Measurements from ENCODE around the gene PCNX3. TPM values are rescaled to one million over a fixed set of nuclear protein-coding genes. Genes with fewer than 3 reads are reported as not detected.
A peak's percentile ranks its signal among the peaks of the same experiment; 100 is the strongest.

PCNX3 gene
- total RNA-seq, 1 donor from 2014 or later, result 32.4 TPM

DNA sequence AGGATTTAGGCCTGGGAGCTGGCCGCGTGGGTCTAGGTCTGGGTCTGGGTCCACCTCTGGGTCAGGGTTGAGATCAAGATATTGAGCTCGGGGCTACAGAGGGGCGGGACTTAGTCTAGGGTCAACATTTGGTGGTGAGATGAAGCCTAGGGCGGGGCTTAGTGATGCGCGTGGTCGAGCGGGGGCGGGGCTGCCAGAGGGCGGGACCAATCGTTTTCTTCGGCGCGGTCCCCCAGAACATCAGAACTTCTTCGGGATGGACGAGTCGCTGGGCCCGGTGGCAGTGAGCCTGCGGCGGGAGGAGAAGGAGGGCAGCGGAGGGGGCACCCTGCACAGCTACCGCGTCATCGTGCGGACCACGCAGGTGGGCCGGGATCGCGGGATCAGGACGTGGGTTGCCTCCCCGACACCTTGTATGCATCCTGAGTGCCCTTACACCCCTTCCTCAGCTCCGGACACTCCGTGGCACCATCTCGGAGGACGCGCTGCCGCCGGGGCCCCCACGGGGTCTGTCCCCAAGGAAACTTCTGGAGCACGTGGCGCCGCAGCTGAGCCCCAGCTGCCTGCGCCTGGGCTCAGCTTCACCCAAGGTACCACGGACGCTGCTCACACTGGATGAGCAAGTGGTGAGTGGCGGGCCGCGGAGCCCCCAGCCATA, 26.6 kb downstream of the PCNX3 start:
- no peak for ATAC-seq
- Histone ChIP-seq H3K4me3 (peak overlapping the region; percentile 95), H3K27ac (peak overlapping the region; percentile 93), H3K4me1 (peaks cover 59% of the 10 kb centered on the region), H3K36me3 (peaks cover 45% of the 10 kb centered on the region), H3K9me3 (no peaks in the 10 kb centered on the region), H3K27me3 (ENCODE audit: low read depth) (no peaks in the 10 kb centered on the region)
- peak; percentile 55 for DNase-seq
- intact Hi-C loops (cut with DNase I), result no loop called here
- TF ChIP-seq, protein P1, sequence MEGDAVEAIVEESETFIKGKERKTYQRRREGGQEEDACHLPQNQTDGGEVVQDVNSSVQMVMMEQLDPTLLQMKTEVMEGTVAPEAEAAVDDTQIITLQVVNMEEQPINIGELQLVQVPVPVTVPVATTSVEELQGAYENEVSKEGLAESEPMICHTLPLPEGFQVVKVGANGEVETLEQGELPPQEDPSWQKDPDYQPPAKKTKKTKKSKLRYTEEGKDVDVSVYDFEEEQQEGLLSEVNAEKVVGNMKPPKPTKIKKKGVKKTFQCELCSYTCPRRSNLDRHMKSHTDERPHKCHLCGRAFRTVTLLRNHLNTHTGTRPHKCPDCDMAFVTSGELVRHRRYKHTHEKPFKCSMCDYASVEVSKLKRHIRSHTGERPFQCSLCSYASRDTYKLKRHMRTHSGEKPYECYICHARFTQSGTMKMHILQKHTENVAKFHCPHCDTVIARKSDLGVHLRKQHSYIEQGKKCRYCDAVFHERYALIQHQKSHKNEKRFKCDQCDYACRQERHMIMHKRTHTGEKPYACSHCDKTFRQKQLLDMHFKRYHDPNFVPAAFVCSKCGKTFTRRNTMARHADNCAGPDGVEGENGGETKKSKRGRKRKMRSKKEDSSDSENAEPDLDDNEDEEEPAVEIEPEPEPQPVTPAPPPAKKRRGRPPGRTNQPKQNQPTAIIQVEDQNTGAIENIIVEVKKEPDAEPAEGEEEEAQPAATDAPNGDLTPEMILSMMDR (IDR thresholded peaks at IDR 0.05), result no peak

GRCh38 chr11:65643971-65644370, 28.4 kb downstream of the PCNX3 start:
- TF ChIP-seq, protein P1 (IDR thresholded peaks at IDR 0.05), result no peak
- no peak overlapping the region for H3K4me3 ChIP-seq
- no peaks in the 10 kb centered on the region for H3K9me3 ChIP-seq
- peaks cover 52% of the 10 kb centered on the region for H3K4me1 ChIP-seq
- H3K27ac ChIP-seq, result no peak overlapping the region
- intact Hi-C loops (cut with DNase I), result no loop called here
- ATAC-seq (no peak), DNase-seq (no peak)
- peaks cover 58% of the 10 kb centered on the region for H3K36me3 ChIP-seq
- H3K27me3 ChIP-seq (ENCODE audit: low read depth), result no peaks in the 10 kb centered on the region

DNA sequence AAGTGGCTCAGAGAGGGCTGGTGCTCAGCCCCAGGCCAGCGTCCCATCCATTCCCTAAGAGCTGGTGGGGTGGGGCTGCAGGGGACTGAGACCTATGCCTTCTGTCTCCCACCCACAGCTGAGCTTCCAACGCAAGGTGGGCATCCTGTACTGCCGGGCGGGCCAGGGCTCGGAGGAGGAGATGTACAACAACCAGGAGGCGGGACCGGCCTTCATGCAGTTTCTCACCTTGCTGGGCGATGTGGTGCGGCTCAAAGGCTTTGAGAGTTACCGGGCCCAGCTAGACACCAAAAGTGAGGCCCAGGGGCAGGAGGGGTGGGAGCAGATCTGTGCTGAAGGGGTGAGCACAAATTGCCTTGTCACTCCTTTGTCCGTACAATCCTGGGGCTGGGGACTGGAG, 29.3 kb downstream of the PCNX3 start:
- Histone ChIP-seq H3K4me1 (peaks cover 46% of the 10 kb centered on the region), H3K9me3 (no peaks in the 10 kb centered on the region), H3K27me3 (ENCODE audit: low read depth) (no peaks in the 10 kb centered on the region), H3K27ac (no peak overlapping the region), H3K36me3 (peaks cover 67% of the 10 kb centered on the region), H3K4me3 (no peak overlapping the region)
- intact Hi-C loops (cut with DNase I), result no loop called here
- TF ChIP-seq, protein P1 (IDR thresholded peaks at IDR 0.05), result no peak
- DNase-seq (no peak), ATAC-seq (no peak)

- DNase-seq (no peak), ATAC-seq (no peak)
- Histone ChIP-seq H3K27me3 (ENCODE audit: low read depth) (no peaks in the 10 kb centered on the region), H3K27ac (no peak overlapping the region), H3K9me3 (no peaks in the 10 kb centered on the region), H3K4me1 (peaks cover 44% of the 10 kb centered on the region), H3K4me3 (no peak overlapping the region), H3K36me3 (peaks cover 75% of the 10 kb centered on the region)
- TF ChIP-seq, protein P1 (IDR thresholded peaks at IDR 0.05), result no peak
- intact Hi-C loops (cut with DNase I), result no loop called here
These were observed 30.1 kb downstream of the PCNX3 start for GRCh38 chr11:65645710-65646109.

- Histone ChIP-seq H3K27ac (peak overlapping the region; percentile 56), H3K9me3 (no peaks in the 10 kb centered on the region), H3K4me3 (peak overlapping the region; percentile 47), H3K36me3 (peaks cover 82% of the 10 kb centered on the region), H3K27me3 (ENCODE audit: low read depth) (no peaks in the 10 kb centered on the region), H3K4me1 (peaks cover 44% of the 10 kb centered on the region)
- DNase-seq, result no peak
- TF ChIP-seq, protein P1 (IDR thresholded peaks at IDR 0.05), result no peak
- no peak for ATAC-seq
- intact Hi-C loops (cut with DNase I), result no loop called here
These were observed 30.8 kb downstream of the PCNX3 start for GRCh38 chr11:65646288-65646957.
